ENCODE measurements around the gene TENT5C. TPM values are rescaled to one million over a fixed set of nuclear protein-coding genes. Genes with fewer than 3 reads are reported as not detected.

Gene TENT5C
- total and polyA plus RNA-seq, 2 of the 8 experiments (the other 6 are each of a cell fraction or from before 2014, with no cell fraction given) = 0.38 to 0.99 TPM

GRCh38 chr1:117643601-117644000, 37.8 kb downstream of the TENT5C start (continued):
- TF ChIP-seq, protein P1, sequence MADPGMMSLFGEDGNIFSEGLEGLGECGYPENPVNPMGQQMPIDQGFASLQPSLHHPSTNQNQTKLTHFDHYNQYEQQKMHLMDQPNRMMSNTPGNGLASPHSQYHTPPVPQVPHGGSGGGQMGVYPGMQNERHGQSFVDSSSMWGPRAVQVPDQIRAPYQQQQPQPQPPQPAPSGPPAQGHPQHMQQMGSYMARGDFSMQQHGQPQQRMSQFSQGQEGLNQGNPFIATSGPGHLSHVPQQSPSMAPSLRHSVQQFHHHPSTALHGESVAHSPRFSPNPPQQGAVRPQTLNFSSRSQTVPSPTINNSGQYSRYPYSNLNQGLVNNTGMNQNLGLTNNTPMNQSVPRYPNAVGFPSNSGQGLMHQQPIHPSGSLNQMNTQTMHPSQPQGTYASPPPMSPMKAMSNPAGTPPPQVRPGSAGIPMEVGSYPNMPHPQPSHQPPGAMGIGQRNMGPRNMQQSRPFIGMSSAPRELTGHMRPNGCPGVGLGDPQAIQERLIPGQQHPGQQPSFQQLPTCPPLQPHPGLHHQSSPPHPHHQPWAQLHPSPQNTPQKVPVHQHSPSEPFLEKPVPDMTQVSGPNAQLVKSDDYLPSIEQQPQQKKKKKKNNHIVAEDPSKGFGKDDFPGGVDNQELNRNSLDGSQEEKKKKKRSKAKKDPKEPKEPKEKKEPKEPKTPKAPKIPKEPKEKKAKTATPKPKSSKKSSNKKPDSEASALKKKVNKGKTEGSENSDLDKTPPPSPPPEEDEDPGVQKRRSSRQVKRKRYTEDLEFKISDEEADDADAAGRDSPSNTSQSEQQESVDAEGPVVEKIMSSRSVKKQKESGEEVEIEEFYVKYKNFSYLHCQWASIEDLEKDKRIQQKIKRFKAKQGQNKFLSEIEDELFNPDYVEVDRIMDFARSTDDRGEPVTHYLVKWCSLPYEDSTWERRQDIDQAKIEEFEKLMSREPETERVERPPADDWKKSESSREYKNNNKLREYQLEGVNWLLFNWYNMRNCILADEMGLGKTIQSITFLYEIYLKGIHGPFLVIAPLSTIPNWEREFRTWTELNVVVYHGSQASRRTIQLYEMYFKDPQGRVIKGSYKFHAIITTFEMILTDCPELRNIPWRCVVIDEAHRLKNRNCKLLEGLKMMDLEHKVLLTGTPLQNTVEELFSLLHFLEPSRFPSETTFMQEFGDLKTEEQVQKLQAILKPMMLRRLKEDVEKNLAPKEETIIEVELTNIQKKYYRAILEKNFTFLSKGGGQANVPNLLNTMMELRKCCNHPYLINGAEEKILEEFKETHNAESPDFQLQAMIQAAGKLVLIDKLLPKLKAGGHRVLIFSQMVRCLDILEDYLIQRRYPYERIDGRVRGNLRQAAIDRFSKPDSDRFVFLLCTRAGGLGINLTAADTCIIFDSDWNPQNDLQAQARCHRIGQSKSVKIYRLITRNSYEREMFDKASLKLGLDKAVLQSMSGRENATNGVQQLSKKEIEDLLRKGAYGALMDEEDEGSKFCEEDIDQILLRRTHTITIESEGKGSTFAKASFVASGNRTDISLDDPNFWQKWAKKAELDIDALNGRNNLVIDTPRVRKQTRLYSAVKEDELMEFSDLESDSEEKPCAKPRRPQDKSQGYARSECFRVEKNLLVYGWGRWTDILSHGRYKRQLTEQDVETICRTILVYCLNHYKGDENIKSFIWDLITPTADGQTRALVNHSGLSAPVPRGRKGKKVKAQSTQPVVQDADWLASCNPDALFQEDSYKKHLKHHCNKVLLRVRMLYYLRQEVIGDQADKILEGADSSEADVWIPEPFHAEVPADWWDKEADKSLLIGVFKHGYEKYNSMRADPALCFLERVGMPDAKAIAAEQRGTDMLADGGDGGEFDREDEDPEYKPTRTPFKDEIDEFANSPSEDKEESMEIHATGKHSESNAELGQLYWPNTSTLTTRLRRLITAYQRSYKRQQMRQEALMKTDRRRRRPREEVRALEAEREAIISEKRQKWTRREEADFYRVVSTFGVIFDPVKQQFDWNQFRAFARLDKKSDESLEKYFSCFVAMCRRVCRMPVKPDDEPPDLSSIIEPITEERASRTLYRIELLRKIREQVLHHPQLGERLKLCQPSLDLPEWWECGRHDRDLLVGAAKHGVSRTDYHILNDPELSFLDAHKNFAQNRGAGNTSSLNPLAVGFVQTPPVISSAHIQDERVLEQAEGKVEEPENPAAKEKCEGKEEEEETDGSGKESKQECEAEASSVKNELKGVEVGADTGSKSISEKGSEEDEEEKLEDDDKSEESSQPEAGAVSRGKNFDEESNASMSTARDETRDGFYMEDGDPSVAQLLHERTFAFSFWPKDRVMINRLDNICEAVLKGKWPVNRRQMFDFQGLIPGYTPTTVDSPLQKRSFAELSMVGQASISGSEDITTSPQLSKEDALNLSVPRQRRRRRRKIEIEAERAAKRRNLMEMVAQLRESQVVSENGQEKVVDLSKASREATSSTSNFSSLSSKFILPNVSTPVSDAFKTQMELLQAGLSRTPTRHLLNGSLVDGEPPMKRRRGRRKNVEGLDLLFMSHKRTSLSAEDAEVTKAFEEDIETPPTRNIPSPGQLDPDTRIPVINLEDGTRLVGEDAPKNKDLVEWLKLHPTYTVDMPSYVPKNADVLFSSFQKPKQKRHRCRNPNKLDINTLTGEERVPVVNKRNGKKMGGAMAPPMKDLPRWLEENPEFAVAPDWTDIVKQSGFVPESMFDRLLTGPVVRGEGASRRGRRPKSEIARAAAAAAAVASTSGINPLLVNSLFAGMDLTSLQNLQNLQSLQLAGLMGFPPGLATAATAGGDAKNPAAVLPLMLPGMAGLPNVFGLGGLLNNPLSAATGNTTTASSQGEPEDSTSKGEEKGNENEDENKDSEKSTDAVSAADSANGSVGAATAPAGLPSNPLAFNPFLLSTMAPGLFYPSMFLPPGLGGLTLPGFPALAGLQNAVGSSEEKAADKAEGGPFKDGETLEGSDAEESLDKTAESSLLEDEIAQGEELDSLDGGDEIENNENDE (IDR thresholded peaks at IDR 0.05; ENCODE audit: insufficient replicate concordance, low read length) = no peak
- TF ChIP-seq ASH2L (IDR thresholded peaks at IDR 0.05; ENCODE audit: low read length) (no peak), SRF (IDR thresholded peaks at IDR 0.05; ENCODE audit: low read depth, low read length) (no peak), BRCA1 (IDR thresholded peaks at IDR 0.05; ENCODE audit: low read depth, low read length) (no peak), RFX5 (IDR thresholded peaks at IDR 0.05; ENCODE audit: borderline replicate concordance, low read depth, low read length) (no peak)
